ENCODE data around the gene RIMS3. TPM values are rescaled to one million over a fixed set of nuclear protein-coding genes. Genes with fewer than 3 reads are reported as not detected.

RIMS3 gene
- total RNA-seq, 1 experiment from 2014 or later, result 5.7 TPM

Other genes starting within 250 kb of the RIMS3 start
- gene ZFP69B, start 215.2 kb downstream of the RIMS3 start, total RNA-seq (2021; ENCODE audit: unreplicated experiment), result 11.6 TPM
- gene ZFP69, start 188.4 kb downstream of the RIMS3 start, total RNA-seq (2021; ENCODE audit: unreplicated experiment), result 6.4 TPM
- 17.9 TPM for gene EXO5, start 156.9 kb downstream of the RIMS3 start, total RNA-seq (2021; ENCODE audit: unreplicated experiment)
- gene ZNF684, start 134.0 kb downstream of the RIMS3 start, total RNA-seq (2021; ENCODE audit: unreplicated experiment), result 5.3 TPM
- gene NFYC, start 26.0 kb upstream of the RIMS3 start, total RNA-seq (2021; ENCODE audit: unreplicated experiment), result 81.9 TPM
- 2.6 TPM for gene KCNQ4, start 118.1 kb upstream of the RIMS3 start, total RNA-seq (2021; ENCODE audit: unreplicated experiment)
- gene CITED4, start 196.7 kb upstream of the RIMS3 start, total RNA-seq (2021; ENCODE audit: unreplicated experiment), result 145 TPM